ENCODE data around the gene OOSP4A.

OOSP4A gene

DNA sequence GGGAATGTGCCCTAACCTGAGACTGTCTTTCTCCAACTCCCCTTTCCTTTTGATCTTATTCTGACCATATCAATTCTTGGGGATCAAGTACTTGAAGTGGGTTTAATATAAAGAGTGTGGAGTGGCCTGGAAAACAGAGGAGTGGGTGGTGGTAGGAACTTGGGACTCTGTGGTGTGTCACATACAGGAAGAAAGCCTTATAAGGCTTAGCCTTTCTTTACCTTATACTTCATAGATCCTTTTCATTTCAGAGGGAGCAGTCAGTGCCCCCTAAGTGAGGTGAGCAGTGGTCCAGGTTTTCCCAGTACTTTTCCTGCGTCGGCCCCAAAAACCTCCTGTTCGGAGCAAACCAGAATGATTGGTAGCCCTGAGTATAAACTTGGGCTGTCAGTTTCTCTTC lies 25.1 kb upstream of the OOSP4A start:
- DNase-seq, result no peak
- Histone ChIP-seq H3K4me3 (no peak overlapping the region), H3K9me3 (no peaks in the 10 kb centered on the region), H3K27me3 (no peaks in the 10 kb centered on the region), H3K36me3 (no peaks in the 10 kb centered on the region), H3K27ac (no peak overlapping the region), H3K4me1 (no peaks in the 10 kb centered on the region)
- intact Hi-C loops (cut with DNase I; ENCODE audit: low total_unique reads), result no loop called here
- TF ChIP-seq, protein P1, sequence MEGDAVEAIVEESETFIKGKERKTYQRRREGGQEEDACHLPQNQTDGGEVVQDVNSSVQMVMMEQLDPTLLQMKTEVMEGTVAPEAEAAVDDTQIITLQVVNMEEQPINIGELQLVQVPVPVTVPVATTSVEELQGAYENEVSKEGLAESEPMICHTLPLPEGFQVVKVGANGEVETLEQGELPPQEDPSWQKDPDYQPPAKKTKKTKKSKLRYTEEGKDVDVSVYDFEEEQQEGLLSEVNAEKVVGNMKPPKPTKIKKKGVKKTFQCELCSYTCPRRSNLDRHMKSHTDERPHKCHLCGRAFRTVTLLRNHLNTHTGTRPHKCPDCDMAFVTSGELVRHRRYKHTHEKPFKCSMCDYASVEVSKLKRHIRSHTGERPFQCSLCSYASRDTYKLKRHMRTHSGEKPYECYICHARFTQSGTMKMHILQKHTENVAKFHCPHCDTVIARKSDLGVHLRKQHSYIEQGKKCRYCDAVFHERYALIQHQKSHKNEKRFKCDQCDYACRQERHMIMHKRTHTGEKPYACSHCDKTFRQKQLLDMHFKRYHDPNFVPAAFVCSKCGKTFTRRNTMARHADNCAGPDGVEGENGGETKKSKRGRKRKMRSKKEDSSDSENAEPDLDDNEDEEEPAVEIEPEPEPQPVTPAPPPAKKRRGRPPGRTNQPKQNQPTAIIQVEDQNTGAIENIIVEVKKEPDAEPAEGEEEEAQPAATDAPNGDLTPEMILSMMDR (IDR thresholded peaks at IDR 0.05), result no peak

DNA sequence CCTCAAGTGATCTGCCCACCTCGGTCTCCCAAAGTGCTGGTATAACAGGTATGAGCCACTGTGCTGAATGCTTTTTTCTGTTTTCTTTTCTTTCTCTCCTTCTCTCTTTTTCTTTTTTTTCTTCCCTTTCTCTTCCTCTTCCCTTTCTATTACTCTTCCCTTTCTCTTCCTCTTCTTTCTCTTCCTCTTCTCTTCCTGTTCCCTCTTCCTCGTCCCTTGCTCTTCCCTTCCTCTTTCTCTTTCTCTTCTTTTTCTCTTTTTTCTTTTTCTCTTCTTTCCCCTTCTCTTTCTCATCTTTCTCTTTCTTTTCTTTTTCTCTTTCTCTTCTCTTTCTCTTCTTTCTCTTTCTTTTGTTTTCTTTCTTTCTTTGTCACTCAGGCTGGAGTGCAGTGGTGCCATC lies 24.4 kb upstream of the OOSP4A start:
- intact Hi-C loops (cut with DNase I; ENCODE audit: low total_unique reads), result no loop called here
- H3K4me3 ChIP-seq, result no peak overlapping the region
- no peaks in the 10 kb centered on the region for H3K27me3 ChIP-seq
- H3K4me1 ChIP-seq, result no peaks in the 10 kb centered on the region
- DNase-seq, result no peak
- TF ChIP-seq, protein P1 (IDR thresholded peaks at IDR 0.05), result no peak
- no peaks in the 10 kb centered on the region for H3K36me3 ChIP-seq
- no peaks in the 10 kb centered on the region for H3K9me3 ChIP-seq
- no peak overlapping the region for H3K27ac ChIP-seq

DNA sequence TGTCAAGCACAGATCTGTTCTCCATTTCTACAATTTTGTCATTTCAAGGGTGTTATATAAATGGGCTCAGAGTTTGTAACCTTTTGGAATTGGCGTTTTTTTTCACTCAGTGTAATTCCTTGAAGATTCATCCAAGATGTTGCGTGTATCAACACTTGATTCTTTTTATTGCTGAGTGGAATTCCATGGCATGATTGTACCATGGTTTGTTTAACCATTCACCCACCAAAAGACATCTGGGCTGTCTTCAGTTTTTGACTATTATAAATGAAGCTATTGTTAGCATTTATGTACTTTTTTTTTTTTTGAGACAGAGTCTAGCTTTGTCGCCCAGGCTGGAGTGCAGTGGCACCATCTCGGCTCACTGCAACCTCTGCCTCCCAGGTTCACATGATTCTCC lies 22.7 kb upstream of the OOSP4A start:
- DNase-seq, result no peak
- intact Hi-C loops (cut with DNase I; ENCODE audit: low total_unique reads), result no loop called here
- Histone ChIP-seq H3K27ac (no peak overlapping the region), H3K36me3 (no peaks in the 10 kb centered on the region), H3K4me3 (no peak overlapping the region), H3K9me3 (no peaks in the 10 kb centered on the region), H3K27me3 (no peaks in the 10 kb centered on the region), H3K4me1 (no peaks in the 10 kb centered on the region)
- TF ChIP-seq, protein P1 (IDR thresholded peaks at IDR 0.05), result no peak

DNA sequence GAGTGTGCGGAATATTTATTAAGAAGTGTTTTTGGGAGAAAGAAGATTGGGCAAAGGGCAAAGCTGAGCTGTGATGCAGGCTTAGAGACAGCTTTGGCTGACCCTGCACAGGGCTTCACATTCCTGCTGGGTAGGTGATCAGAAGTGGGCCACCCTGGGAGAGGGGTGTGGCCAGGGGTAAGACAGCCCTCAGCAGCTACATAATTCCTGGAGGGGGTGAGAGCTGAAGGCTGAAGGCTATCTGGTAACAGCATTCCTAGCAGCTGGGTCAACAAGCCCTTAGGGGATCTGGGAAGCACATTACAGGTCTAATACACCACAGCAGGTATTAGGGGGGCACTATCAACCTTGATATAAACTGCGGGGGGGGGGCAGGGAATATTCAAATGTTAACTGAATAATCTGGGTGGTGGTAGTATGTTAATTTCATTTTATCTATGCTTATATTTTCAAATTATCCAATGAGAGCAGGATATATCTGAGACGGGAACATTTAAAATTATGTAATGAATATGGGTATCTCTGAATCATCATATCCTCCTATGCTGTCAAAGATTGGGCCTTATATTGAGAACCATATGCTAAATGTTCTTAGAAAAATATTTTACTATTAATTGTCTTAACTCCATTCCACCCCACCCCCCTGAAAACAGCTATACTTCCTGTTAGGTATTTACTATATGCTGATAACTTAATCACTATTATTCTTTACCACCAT lies 19.7 kb upstream of the OOSP4A start:
- Histone ChIP-seq H3K36me3 (no peaks in the 10 kb centered on the region), H3K27ac (no peak overlapping the region), H3K9me3 (no peaks in the 10 kb centered on the region), H3K4me1 (no peaks in the 10 kb centered on the region), H3K4me3 (no peak overlapping the region), H3K27me3 (no peaks in the 10 kb centered on the region)
- no peak for DNase-seq
- intact Hi-C loops (cut with DNase I; ENCODE audit: low total_unique reads), result no loop called here
- TF ChIP-seq, protein P1 (IDR thresholded peaks at IDR 0.05), result no peak

DNA sequence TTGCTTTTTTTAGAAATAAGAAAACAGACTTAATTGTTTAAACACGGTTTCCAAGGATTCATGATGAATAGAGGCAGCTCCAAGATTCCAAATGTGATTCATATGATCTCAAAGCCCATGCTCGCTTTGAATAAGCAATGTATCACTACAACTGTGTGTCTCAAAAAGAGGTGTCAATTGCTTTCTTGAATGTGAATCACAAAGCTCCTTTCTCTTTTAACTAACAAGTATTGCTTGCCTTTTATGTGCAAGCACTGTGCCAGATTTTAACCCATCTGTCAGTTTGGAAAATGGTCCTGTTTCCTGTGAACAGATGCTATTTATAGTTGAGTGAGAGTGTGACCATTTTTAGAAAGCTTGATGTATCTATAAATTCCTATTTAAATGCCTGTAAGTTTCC lies 19.1 kb upstream of the OOSP4A start:
- TF ChIP-seq, protein P1 (IDR thresholded peaks at IDR 0.05), result no peak
- Histone ChIP-seq H3K27me3 (no peaks in the 10 kb centered on the region), H3K4me3 (no peak overlapping the region), H3K4me1 (no peaks in the 10 kb centered on the region), H3K9me3 (no peaks in the 10 kb centered on the region), H3K36me3 (no peaks in the 10 kb centered on the region), H3K27ac (no peak overlapping the region)
- DNase-seq, result no peak
- intact Hi-C loops (cut with DNase I; ENCODE audit: low total_unique reads), result no loop called here
